Thymus (tissue), 11 donors: ENCODE results near the gene KMT2E. TPM values are rescaled to one million over a fixed set of nuclear protein-coding genes. Genes with fewer than 3 reads are reported as not detected.
"Not testable (repeated sequence)": the region's sequence is repeated elsewhere in the genome, so short reads cannot be mapped to it uniquely, and the experiment has no call there.

Experiments used
- DNase-seq, 9 donors: peaks; one replicate each; pipeline ENCODE4 v3.0.0-alpha.2; 2013; ENCODE audit warnings: low spot score in 9 of 9, low read depth in 6 of 9, missing footprints in 1 of 9
- H3K27ac ChIP-seq, 2 donors: one replicate each; pipeline ENCODE4 v1.5.1; 2013; ENCODE audit warnings: control low read depth in 1 of 2, low read depth in 1 of 2, low read length in 1 of 2, mild to moderate bottlenecking in 1 of 2, moderate library complexity in 1 of 2
- H3K27me3 ChIP-seq, 2 donors: one replicate each; pipeline ENCODE4 v1.5.1; 2013; ENCODE audit warnings: low read length in 1 of 2; ENCODE audit not compliant: control insufficient read depth in 2 of 2, insufficient read depth in 1 of 2
- H3K36me3 ChIP-seq, 2 donors: one replicate each; pipeline ENCODE4 v1.5.1; 2013; ENCODE audit warnings: low read length in 1 of 2, mild to moderate bottlenecking in 1 of 2, moderate library complexity in 1 of 2; ENCODE audit not compliant: control insufficient read depth in 2 of 2, insufficient read depth in 2 of 2
- H3K4me1 ChIP-seq, 2 donors: one replicate each; pipeline ENCODE4 v1.5.1; 2013; ENCODE audit warnings: low read length in 2 of 2; ENCODE audit not compliant: control insufficient read depth in 2 of 2, insufficient read depth in 2 of 2
- H3K4me3 ChIP-seq, 2 donors: one replicate each; pipeline ENCODE4 v1.5.1; 2013; ENCODE audit warnings: low read length in 2 of 2, control low read depth in 1 of 2, mild to moderate bottlenecking in 1 of 2
- H3K9me3 ChIP-seq, 2 donors: one replicate each; pipeline ENCODE4 v1.5.1; 2013; ENCODE audit warnings: low read length in 1 of 2, mild to moderate bottlenecking in 1 of 2; ENCODE audit not compliant: control insufficient read depth in 2 of 2, insufficient read depth in 1 of 2
- WGBS: extraction: QIAGEN DNeasy Blood & Tissue Kit; methylation state at CpG from one replicate; pipeline ENCODE4 v1.1.7; 2013; 5-methylcytosine and 5-hydroxymethylcytosine counted together
- polyA plus RNA-seq: library from polyadenylated mRNA; stranded (reverse); fragments of 200-250 nt; gene quantifications from one replicate; pipeline ENCODE4 v1.2.3, GENCODE V29; 2013
- total RNA-seq: library from RNA; stranded (reverse); fragments of 120-200 nt; gene quantifications from one replicate; pipeline ENCODE4 v1.2.4, GENCODE V29; 2013
- donor health status: healthy.

Gene KMT2E
- total and polyA plus RNA-seq, 2 donors: 26.5 to 42.2 TPM

GRCh38 chr7:105047932-105048331 lies 33.9 kb downstream of the KMT2E start:
- peaks cover 13 to 68% of the 10 kb centered on the region in 2 donors for H3K36me3 ChIP-seq
- WGBS: 98% methylated on average over 4 of the region's 4 CpGs
- no peak overlapping the region for H3K27ac ChIP-seq
- H3K27me3 ChIP-seq: no peaks in the 10 kb centered on the region
- no peaks in the 10 kb centered on the region for H3K4me1 ChIP-seq
- no peak overlapping the region for H3K4me3 ChIP-seq
- H3K9me3 ChIP-seq: no peaks in the 10 kb centered on the region
- DNase-seq: no peak

- WGBS: 100% methylated on average over 1 of the region's 1 CpG
- Histone ChIP-seq H3K27me3 (no peaks in the 10 kb centered on the region), H3K4me3 (no peak overlapping the region), H3K27ac (no peak overlapping the region), H3K36me3 (peaks cover 17 to 66% of the 10 kb centered on the region in 2 donors), H3K9me3 (no peaks in the 10 kb centered on the region), H3K4me1 (no peaks in the 10 kb centered on the region)
- DNase-seq: no peak
Measured at GRCh38 chr7:105050493-105050892, 36.5 kb downstream of the KMT2E start.

GRCh38 chr7:105050899-105051298 lies 36.9 kb downstream of the KMT2E start:
- H3K4me3 ChIP-seq, H3K9me3 ChIP-seq, DNase-seq, H3K27me3 ChIP-seq, H3K4me1 ChIP-seq, H3K27ac ChIP-seq: not testable (repeated sequence)
- WGBS: 97% methylated on average over 7 of the region's 7 CpGs
- H3K36me3 ChIP-seq: peaks cover 17 to 66% of the 10 kb centered on the region in 2 donors

DNA sequence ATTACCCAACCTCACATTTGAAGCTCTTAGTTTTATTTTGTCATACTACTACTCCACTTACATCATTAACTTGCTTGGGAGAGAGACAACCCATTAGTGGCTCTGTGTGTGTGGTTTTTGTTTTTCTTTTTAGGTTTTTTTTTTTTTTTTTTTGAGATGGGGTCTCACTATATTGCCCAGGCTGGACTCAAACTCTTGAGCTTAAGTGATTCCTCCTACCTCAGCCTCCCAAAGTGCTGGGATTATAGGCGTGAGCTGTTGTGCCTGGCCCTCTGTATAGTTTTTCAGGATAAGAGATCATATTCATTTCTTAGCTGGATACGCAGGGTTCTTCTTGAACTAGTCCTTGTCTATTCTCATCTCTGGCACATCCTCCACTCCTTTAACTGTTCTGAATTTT lies 41.1 kb downstream of the KMT2E start:
- H3K9me3 ChIP-seq: no peaks in the 10 kb centered on the region
- no peak overlapping the region for H3K27ac ChIP-seq
- H3K36me3 ChIP-seq: peaks cover 16 to 47% of the 10 kb centered on the region in 2 donors
- no peak for DNase-seq
- WGBS: 98% methylated on average over 2 of the region's 2 CpGs
- no peak overlapping the region for H3K4me3 ChIP-seq
- no peaks in the 10 kb centered on the region for H3K4me1 ChIP-seq
- no peaks in the 10 kb centered on the region for H3K27me3 ChIP-seq

DNA sequence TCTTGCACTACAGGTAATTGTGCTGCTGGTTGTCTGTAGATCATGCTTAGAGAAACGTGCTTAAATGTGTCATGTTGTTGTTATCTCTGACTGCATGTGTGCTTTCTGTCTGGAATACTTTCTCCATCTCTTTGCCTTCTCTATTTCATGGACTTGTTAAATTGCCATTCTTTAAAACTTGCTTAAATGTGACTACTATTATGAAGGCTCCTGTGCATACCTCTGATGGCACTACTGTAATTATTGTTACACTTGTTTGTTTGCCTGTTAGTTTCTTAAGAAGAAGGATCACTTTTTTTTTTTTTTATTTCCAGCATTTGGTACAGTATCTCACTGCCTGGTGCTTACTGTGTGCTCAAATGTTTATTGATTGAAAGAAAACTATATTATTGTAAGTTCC lies 41.6 kb downstream of the KMT2E start:
- DNase-seq: no peak
- Histone ChIP-seq H3K27ac (no peak overlapping the region), H3K9me3 (no peaks in the 10 kb centered on the region), H3K4me3 (no peak overlapping the region), H3K4me1 (no peaks in the 10 kb centered on the region), H3K27me3 (no peaks in the 10 kb centered on the region), H3K36me3 (peaks cover 16 to 47% of the 10 kb centered on the region in 2 donors)
- WGBS: 81% methylated on average over 1 of the region's 1 CpG

- no peaks in the 10 kb centered on the region for H3K4me1 ChIP-seq
- H3K9me3 ChIP-seq: no peaks in the 10 kb centered on the region
- H3K36me3 ChIP-seq: peaks cover 17 to 39% of the 10 kb centered on the region in 2 donors
- no peaks in the 10 kb centered on the region for H3K27me3 ChIP-seq
- H3K27ac ChIP-seq: no peak overlapping the region
- WGBS: 89% methylated on average over 4 of the region's 4 CpGs
- H3K4me3 ChIP-seq: no peak overlapping the region
- DNase-seq: no peak
Measured at GRCh38 chr7:105057472-105057871, 43.5 kb downstream of the KMT2E start.

- 98% methylated on average over 4 of the region's 4 CpGs for WGBS
- no peaks in the 10 kb centered on the region for H3K4me1 ChIP-seq
Measured at GRCh38 chr7:105060437-105060836, 46.4 kb downstream of the KMT2E start.

DNA sequence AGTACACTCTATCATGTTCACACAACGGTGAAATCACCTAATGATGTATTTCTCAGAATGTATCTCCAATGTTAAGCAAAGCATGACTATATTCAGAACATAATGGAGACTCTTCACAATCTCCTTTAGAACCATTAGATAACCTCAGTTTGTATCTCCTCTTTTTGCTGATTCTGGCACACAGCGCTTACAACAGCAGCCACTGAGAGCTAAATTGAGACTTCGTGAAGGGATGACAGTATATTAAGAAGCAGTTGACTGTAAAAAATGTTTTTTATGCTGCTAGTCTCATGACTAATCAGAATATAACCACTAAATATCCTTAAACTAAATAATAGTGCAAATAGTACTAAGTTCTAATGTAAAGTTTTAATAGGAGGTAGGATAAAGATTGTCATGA lies 46.9 kb downstream of the KMT2E start:
- H3K27ac ChIP-seq: no peak overlapping the region
- no peaks in the 10 kb centered on the region for H3K9me3 ChIP-seq
- DNase-seq: no peak
- no peak overlapping the region for H3K4me3 ChIP-seq
- no peaks in the 10 kb centered on the region for H3K4me1 ChIP-seq
- 96% methylated on average over 3 of the region's 3 CpGs for WGBS
- H3K27me3 ChIP-seq: no peaks in the 10 kb centered on the region
- H3K36me3 ChIP-seq: peaks cover 11 to 42% of the 10 kb centered on the region in 2 donors

More at GRCh38 chr7:105060437-105060836, 46.4 kb downstream of the KMT2E start:
- H3K36me3 ChIP-seq: peaks cover 11 to 43% of the 10 kb centered on the region in 2 donors
- no peak overlapping the region for H3K27ac ChIP-seq
- no peaks in the 10 kb centered on the region for H3K27me3 ChIP-seq
- no peak overlapping the region for H3K4me3 ChIP-seq
- DNase-seq: no peak
- H3K9me3 ChIP-seq: no peaks in the 10 kb centered on the region

DNA sequence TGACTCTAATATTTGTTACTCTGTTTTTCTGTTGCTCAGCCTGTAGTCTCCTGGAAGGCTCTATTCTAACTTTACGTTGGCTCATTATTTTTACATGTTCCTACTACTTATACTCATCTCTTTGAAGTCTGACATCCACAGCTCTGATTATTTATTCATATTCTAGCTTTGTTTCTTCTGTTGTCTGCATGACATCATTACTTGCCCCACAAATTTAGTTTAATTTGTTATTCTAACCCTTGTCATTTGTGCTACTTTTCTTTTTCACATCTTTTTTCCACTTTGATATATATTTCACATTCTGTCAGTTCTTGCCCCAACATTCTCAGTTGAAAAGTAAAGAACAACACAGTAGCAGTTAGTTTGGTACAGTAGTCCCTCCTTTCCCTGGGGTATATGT lies 51.1 kb downstream of the KMT2E start:
- H3K4me1 ChIP-seq: no peaks in the 10 kb centered on the region
- DNase-seq: no peak
- no peak overlapping the region for H3K27ac ChIP-seq
- H3K27me3 ChIP-seq: no peaks in the 10 kb centered on the region
- H3K36me3 ChIP-seq: peaks cover 23 to 67% of the 10 kb centered on the region in 2 donors
- no peaks in the 10 kb centered on the region for H3K9me3 ChIP-seq
- 97% methylated on average over 1 of the region's 1 CpG for WGBS
- no peak overlapping the region for H3K4me3 ChIP-seq

DNA sequence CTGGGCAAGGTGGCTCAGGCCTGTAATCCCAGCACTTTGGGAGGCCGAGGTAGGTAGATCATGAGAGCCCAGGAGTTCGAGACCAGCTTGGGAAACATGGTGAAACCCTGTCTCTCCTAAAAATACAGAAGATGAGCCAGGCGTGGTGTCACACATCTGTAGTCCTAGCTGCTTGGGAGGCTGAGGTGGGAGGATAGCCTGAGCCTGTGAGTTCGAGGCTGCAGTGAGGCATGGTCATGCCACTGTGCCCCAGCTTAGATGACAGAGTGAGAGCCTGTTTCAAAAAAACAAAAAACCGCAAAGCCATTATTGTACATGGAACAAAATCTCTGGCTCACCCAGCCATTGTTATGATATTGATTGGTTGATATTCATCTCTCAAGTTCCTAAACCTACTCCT lies 53.7 kb downstream of the KMT2E start:
- Histone ChIP-seq H3K27me3 (no peaks in the 10 kb centered on the region), H3K4me1 (no peaks in the 10 kb centered on the region), H3K36me3 (peaks cover 32 to 74% of the 10 kb centered on the region in 2 donors), H3K4me3 (no peak overlapping the region), H3K27ac (no peak overlapping the region), H3K9me3 (no peaks in the 10 kb centered on the region)
- 98% methylated on average over 5 of the region's 5 CpGs for WGBS
- DNase-seq: no peak
